Stomach (tissue), 9 donors: ENCODE measurements around the gene CADPS. TPM values are rescaled to one million over a fixed set of nuclear protein-coding genes. Genes with fewer than 3 reads are reported as not detected.
"Not testable (repeated sequence)": the region's sequence is repeated elsewhere in the genome, so short reads cannot be mapped to it uniquely, and the experiment has no call there.

Experiments
- DNase-seq, 2 donors: peaks; one replicate each; pipeline versions ENCODE4 v3.0.0 to v3.0.0-alpha.2; 2013 to 2019
- H3K27ac ChIP-seq, 5 donors: fragments of 200-600 bp in 4 of 5; sonication (generic) in 4 of 5; one replicate each; pipeline ENCODE4 v1.5.1; 2013 to 2019; ENCODE audit warnings: mild to moderate bottlenecking in 1 of 5, moderate library complexity in 1 of 5
- H3K27me3 ChIP-seq, 3 donors: fragments of 200-600 bp; sonication (generic); one replicate each; pipeline ENCODE4 v1.5.1; 2017 to 2019; ENCODE audit warnings: mixed run types in 1 of 3
- H3K36me3 ChIP-seq, 4 donors: fragments of 200-600 bp; sonication (generic); 1 replicate in 3 of 4; 2 replicates in 1 of 4; pipeline ENCODE4 v1.5.1; 2016 to 2019
- H3K4me1 ChIP-seq, 4 donors: fragments of 200-600 bp; sonication (generic); one replicate each; pipeline ENCODE4 v1.5.1; 2016 to 2019
- H3K4me3 ChIP-seq, 4 donors: fragments of 200-600 bp; sonication (generic) in 3 of 4; one replicate each; pipeline ENCODE4 v1.5.1; 2016 to 2019; ENCODE audit warnings: mild to moderate bottlenecking in 1 of 4
- H3K9me3 ChIP-seq, 4 donors: fragments of 200-600 bp; sonication (generic); one replicate each; pipeline ENCODE4 v1.5.1; 2016 to 2019
- EP300 ChIP-seq: sonication (generic); formaldehyde crosslinking; IDR thresholded peaks from one replicate; pipeline ENCODE4 v1.6.1; 2017; ENCODE audit warnings: antibody characterized with exemption
- POLR2A ChIP-seq, 4 donors: fragments of 450-650 bp; IDR thresholded peaks; one replicate each; pipeline ENCODE4 v1.6.1; 2016; ENCODE audit warnings: antibody characterized with exemption in 4 of 4, control low read depth in 2 of 4, mild to moderate bottlenecking in 1 of 4, moderate library complexity in 1 of 4
- POLR2AphosphoS5 ChIP-seq, 3 donors: sonication (generic); formaldehyde crosslinking; IDR thresholded peaks; one replicate each; pipeline ENCODE4 v1.6.1; 2016; ENCODE audit warnings: antibody characterized with exemption in 3 of 3
- WGBS, 5 donors: extraction: QIAGEN DNeasy Blood & Tissue Kit in 3 of 5; methylation state at CpG; one replicate each; pipeline versions ENCODE4 v1.1.5 to v1.1.7; 2013 to 2018; 5-methylcytosine and 5-hydroxymethylcytosine counted together
- intact Hi-C: fragments of 100-400 bp; cut with DNase I; formaldehyde crosslinking; loops from one replicate; pipeline ENCODE4 v1.15.1; 2023; ENCODE audit warnings: low total_unique reads
- polyA plus RNA-seq, 3 donors: library from polyadenylated mRNA; stranded (reverse); fragments of 200-250 nt; gene quantifications; one replicate each; pipeline ENCODE4 v1.2.3, GENCODE V29; 2013
- total RNA-seq, 5 donors: library from RNA; depleted of rRNA; stranded (reverse); fragments of >200 nt; gene quantifications; one replicate each; pipeline versions ENCODE4 v1.1.0 to v1.2.3, GENCODE V29; 2014 to 2016
- TF ChIP-seq, protein P1 (sequence below), 7 experiments: fragments of 450-650 bp in 4 of 7; fragments of 200-600 bp in 3 of 7; sonication (generic) in 3 of 7; IDR thresholded peaks; one replicate each; pipeline ENCODE4 v1.5.1; 2016 to 2019; ENCODE audit warnings: antibody characterized with exemption in 7 of 7, control low read depth in 2 of 7, mild to moderate bottlenecking in 1 of 7
- donor health status: healthy with polysubstance abuse.
- donor health status: Bipolar disorder and iron deficiency.
- donor health status: healthy.

The CADPS gene
- total and polyA plus RNA-seq, 8 donors = 0.58 to 32.2 (median 3.4) TPM

DNA sequence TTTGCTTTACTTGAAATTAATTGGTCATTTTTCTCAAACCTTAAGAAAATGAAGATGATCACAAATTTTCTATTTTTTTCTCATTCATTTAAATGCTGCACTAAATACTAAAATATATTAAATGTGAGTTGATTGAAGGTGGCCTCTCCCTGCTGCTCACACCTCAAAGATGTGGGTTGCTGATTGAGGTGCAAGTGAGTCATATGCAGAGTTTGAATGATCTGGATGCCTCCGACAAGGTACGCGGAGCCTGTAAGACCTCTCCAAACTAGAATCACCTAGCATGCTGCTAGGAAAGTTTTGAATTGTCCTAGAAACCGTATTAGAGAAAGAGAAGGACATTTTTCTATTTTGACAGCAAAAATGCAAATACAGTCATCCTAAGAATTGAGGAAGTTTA lies 290.6 kb downstream of the CADPS start:
- Histone ChIP-seq H3K27me3 (no peaks in the 10 kb centered on the region), H3K36me3 (no peaks in the 10 kb centered on the region), H3K27ac (no peak overlapping the region), H3K4me3 (no peak overlapping the region), H3K9me3 (peaks cover 0 to 7% (median 3%) of the 10 kb centered on the region in 4 donors), H3K4me1 (no peaks in the 10 kb centered on the region)
- no peak for DNase-seq
- intact Hi-C loops = no loop called here
- TF ChIP-seq EP300 (no peak), POLR2AphosphoS5 (IDR thresholded peaks at IDR 0.05) (no peak), POLR2A (IDR thresholded peaks at IDR 0.05) (no peak)
- TF ChIP-seq, protein P1, sequence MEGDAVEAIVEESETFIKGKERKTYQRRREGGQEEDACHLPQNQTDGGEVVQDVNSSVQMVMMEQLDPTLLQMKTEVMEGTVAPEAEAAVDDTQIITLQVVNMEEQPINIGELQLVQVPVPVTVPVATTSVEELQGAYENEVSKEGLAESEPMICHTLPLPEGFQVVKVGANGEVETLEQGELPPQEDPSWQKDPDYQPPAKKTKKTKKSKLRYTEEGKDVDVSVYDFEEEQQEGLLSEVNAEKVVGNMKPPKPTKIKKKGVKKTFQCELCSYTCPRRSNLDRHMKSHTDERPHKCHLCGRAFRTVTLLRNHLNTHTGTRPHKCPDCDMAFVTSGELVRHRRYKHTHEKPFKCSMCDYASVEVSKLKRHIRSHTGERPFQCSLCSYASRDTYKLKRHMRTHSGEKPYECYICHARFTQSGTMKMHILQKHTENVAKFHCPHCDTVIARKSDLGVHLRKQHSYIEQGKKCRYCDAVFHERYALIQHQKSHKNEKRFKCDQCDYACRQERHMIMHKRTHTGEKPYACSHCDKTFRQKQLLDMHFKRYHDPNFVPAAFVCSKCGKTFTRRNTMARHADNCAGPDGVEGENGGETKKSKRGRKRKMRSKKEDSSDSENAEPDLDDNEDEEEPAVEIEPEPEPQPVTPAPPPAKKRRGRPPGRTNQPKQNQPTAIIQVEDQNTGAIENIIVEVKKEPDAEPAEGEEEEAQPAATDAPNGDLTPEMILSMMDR (IDR thresholded peaks at IDR 0.05) = no peak
- 74 to 82% (median 79%) methylated on average over 4 of the region's 4 CpGs for WGBS, 5 donors

- H3K9me3 ChIP-seq = peaks cover 0 to 17% (median 15%) of the 10 kb centered on the region in 4 donors
- H3K27me3 ChIP-seq = no peaks in the 10 kb centered on the region
- DNase-seq = no peak
- WGBS, 5 donors = 55 to 72% (median 63%) methylated on average over 4 of the region's 4 CpGs
- H3K4me3 ChIP-seq = no peak overlapping the region
- intact Hi-C loops = no loop called here
- no peaks in the 10 kb centered on the region for H3K36me3 ChIP-seq
- no peak overlapping the region for H3K27ac ChIP-seq
- TF ChIP-seq EP300 (no peak), POLR2AphosphoS5 (IDR thresholded peaks at IDR 0.05) (no peak), POLR2A (IDR thresholded peaks at IDR 0.05) (no peak)
- TF ChIP-seq, protein P1 (IDR thresholded peaks at IDR 0.05) = no peak
- no peaks in the 10 kb centered on the region for H3K4me1 ChIP-seq
These were observed 292.6 kb downstream of the CADPS start for GRCh38 chr3:62582495-62583172.

- H3K27ac ChIP-seq, intact Hi-C loops, H3K27me3 ChIP-seq, H3K4me1 ChIP-seq, DNase-seq, H3K36me3 ChIP-seq, H3K4me3 ChIP-seq: not testable (repeated sequence)
- peaks cover 0 to 17% (median 15%) of the 10 kb centered on the region in 4 donors for H3K9me3 ChIP-seq
- 63 to 88% (median 81%) methylated on average over 1 of the region's 1 CpG for WGBS, 5 donors
These were observed 294.7 kb downstream of the CADPS start for GRCh38 chr3:62580485-62580884.

DNA sequence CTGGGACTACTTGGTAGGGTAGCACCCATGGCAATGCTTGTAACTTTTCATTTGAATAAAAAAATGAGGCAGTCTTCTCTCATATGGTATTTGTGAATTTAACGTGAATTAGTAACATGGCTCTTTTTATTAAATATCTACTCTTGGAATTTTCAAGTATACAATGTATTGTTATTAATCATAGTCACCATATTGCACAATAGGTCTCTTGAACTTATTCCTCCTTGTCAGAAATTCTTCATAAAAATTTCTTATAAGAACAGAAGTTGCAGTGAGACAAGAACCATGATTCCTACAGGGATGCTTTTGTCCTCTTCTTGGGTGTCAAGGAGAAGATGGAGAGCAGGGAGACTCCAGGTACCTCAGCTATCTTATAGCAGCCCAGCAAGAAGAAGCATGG lies 298.1 kb downstream of the CADPS start:
- intact Hi-C loops = no loop called here
- Histone ChIP-seq H3K27ac (no peak overlapping the region), H3K4me3 (no peak overlapping the region), H3K36me3 (no peaks in the 10 kb centered on the region), H3K4me1 (no peaks in the 10 kb centered on the region), H3K27me3 (no peaks in the 10 kb centered on the region), H3K9me3 (peaks cover 0 to 17% (median 15%) of the 10 kb centered on the region in 4 donors)
- DNase-seq = no peak
- no peak for TF ChIP-seq EP300
- no peak for TF ChIP-seq POLR2A (IDR thresholded peaks at IDR 0.05)
- WGBS, 5 donors = 76 to 94% (median 88%) methylated on average over 1 of the region's 1 CpG

- H3K4me3 ChIP-seq = no peak overlapping the region
- no peaks in the 10 kb centered on the region for H3K36me3 ChIP-seq
- TF ChIP-seq POLR2A (IDR thresholded peaks at IDR 0.05) (no peak), EP300 (no peak)
- WGBS, 5 donors = 60 to 69% (median 67%) methylated on average over 5 of the region's 5 CpGs
- DNase-seq = no peak
- H3K4me1 ChIP-seq = no peaks in the 10 kb centered on the region
- H3K27ac ChIP-seq = no peak overlapping the region
- H3K27me3 ChIP-seq = no peaks in the 10 kb centered on the region
- intact Hi-C loops = no loop called here
- H3K9me3 ChIP-seq = peaks cover 0 to 12% (median 8%) of the 10 kb centered on the region in 4 donors
These were observed 300.8 kb downstream of the CADPS start for GRCh38 chr3:62574266-62574898.

DNA sequence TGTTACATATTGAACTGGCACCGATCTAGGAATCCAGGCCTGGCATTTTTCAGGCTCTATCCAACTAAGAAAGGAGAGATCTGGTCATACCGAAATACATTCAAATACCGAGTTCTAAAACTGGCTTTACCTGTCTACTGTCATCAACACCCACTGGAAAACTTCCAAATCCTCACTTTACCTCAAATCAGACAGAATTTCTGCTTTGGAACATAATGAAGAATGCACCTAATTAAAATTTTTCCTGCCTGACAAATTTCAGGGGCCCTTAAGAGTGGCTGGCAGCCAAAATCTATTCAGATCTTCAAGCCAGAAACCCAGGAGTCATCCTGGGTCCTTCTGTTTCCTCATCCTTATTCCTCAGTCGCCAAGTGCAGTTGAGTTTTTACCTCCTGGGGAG lies 303.3 kb downstream of the CADPS start:
- H3K27me3 ChIP-seq = no peaks in the 10 kb centered on the region
- H3K4me1 ChIP-seq = no peaks in the 10 kb centered on the region
- no peak overlapping the region for H3K4me3 ChIP-seq
- 89 to 93% (median 91%) methylated on average over 4 of the region's 4 CpGs for WGBS, 5 donors
- H3K36me3 ChIP-seq = no peaks in the 10 kb centered on the region
- DNase-seq = no peak
- intact Hi-C loops = no loop called here
- H3K27ac ChIP-seq = no peak overlapping the region
- H3K9me3 ChIP-seq = no peaks in the 10 kb centered on the region
- TF ChIP-seq POLR2AphosphoS5 (IDR thresholded peaks at IDR 0.05) = no peak
- no peak for TF ChIP-seq POLR2A (IDR thresholded peaks at IDR 0.05)
- TF ChIP-seq, protein P1 (IDR thresholded peaks at IDR 0.05) = no peak
- no peak for TF ChIP-seq EP300
